Measurements from ENCODE around the gene AP4E1.
"Not testable (repeated sequence)": the region's sequence is repeated elsewhere in the genome, so short reads cannot be mapped to it uniquely, and the experiment has no call there.

Gene AP4E1

GRCh38 chr15:50908209-50909009, at the start of gene AP4E1:
Gene AP4E1, plus strand, starts transcription at chr15:50908683. Its CDS starts 96 bp downstream, at chr15:50908779.
- no peak for TF ChIP-seq JUND (IDR thresholded peaks at IDR 0.05; ENCODE audit: low read depth)
- in situ Hi-C loops (cut with HindIII; ENCODE audit: low pct_unique_long_range_greater_than_20kb, low sequenced_read_pairs): no loop called here
- peak; percentile 49 to 94 for DNase-seq (ENCODE audit: low read depth in 1 of 2, low spot score in 1 of 2)

- in situ Hi-C loops (cut with HindIII; ENCODE audit: low pct_unique_long_range_greater_than_20kb, low sequenced_read_pairs): no loop called here
- DNase-seq (ENCODE audit: low read depth in 1 of 2, low spot score in 1 of 2): no peak
- no peak for TF ChIP-seq JUND (IDR thresholded peaks at IDR 0.05; ENCODE audit: low read depth)
Measured at GRCh38 chr15:50860824-50861223, 47.7 kb upstream of the AP4E1 start.

GRCh38 chr15:50862553-50862952, 45.9 kb upstream of the AP4E1 start:
- no peak for DNase-seq (ENCODE audit: low read depth in 1 of 2, low spot score in 1 of 2)
- TF ChIP-seq JUND (IDR thresholded peaks at IDR 0.05; ENCODE audit: low read depth): no peak
- in situ Hi-C loops (cut with HindIII; ENCODE audit: low pct_unique_long_range_greater_than_20kb, low sequenced_read_pairs): no loop called here

DNA sequence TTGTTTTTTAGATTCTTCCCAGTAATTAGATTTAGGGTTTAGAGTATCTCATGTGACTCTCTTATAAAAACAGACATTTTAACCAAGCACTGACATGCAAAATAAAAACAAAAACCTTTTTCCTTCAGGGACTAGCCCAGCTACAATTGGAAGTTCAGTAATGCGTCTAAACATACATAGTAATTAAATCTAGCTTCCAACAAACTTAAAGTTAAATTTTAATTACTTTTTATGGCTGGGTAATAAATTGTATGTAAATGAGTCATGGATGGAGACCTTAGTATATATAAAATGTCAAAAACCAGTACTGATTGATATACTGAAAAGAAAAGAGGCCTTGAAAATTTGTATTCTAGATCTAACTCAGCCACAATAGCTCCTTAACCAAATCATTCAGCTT, 43.6 kb upstream of the AP4E1 start:
- no peak for DNase-seq (ENCODE audit: low read depth in 1 of 2, low spot score in 1 of 2)
- in situ Hi-C loops (cut with HindIII; ENCODE audit: low pct_unique_long_range_greater_than_20kb, low sequenced_read_pairs): no loop called here
- TF ChIP-seq JUND (IDR thresholded peaks at IDR 0.05; ENCODE audit: low read depth): no peak

DNA sequence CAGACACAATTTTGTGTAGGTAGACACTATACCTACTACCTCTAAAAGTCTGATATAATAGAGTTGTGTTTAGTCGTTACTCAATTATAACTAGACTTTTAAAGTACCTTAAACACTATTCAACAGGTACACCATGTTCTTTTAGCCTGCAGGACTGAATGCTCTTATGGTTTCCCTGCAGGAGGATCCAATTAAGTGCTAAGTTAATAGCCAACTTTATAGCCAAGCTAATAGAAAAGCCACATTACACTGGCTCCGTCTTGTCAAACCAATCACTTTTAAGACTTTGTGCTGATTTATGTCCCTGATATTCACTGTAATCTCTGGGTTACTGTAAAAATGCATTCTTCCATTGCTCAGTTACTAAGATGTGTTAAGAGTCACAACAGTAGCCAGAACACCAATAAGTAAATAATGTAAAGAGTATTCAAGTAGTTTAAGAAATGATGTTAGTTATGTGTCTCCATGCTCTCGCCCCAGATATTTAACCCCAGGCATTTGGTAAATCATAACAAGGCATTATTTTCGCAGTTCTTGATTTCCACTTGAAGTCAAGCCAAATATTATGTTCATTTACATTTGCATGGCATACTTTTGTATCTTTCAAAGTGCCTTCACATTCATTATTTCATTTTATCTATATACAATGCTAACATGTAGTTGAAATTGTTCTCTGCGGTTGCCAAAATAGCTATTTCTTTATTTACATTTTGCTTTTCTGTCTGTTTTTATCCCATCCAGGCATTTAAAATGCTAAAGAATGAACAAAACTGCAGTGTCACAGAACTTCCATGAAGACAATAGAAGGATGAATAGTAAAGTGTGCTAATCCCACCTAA, 42.7 kb upstream of the AP4E1 start:
- TF ChIP-seq JUND (IDR thresholded peaks at IDR 0.05; ENCODE audit: low read depth): no peak
- DNase-seq (ENCODE audit: low read depth in 1 of 2, low spot score in 1 of 2): no peak
- in situ Hi-C loops (cut with HindIII; ENCODE audit: low pct_unique_long_range_greater_than_20kb, low sequenced_read_pairs): no loop called here

- no peak for TF ChIP-seq JUND (IDR thresholded peaks at IDR 0.05; ENCODE audit: low read depth)
Measured at GRCh38 chr15:50871832-50872231, 36.7 kb upstream of the AP4E1 start.

DNA sequence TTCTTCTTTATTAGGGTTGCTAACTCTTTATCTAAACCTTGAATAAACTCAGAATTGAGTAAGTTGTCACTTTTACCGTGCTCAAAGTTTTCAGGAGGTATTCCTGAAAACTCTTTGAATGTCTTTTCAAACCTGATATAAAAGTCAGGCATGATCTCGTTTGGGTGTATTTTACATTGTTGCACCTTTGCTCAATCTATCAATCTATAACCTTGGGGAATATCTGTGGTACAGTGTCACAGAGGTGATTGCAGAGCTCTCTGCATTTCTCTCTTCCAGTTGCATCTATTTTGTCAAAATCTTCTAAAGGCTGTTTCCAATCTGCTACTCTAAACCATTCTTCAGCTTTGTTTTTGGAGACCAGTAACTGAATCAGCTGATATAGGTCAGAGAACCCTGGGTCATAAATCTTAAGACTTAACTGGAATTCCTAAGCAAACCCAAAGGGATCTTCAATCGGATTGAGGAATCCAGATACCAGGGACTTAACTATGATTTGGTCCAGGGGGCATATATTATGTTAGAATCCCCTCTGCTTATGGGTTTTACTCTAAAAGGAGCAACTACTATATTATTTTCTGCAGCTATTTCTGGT, 35.6 kb upstream of the AP4E1 start:
- in situ Hi-C loops (cut with HindIII; ENCODE audit: low pct_unique_long_range_greater_than_20kb, low sequenced_read_pairs): no loop called here
- DNase-seq (ENCODE audit: low read depth in 1 of 2, low spot score in 1 of 2): no peak
- no peak for TF ChIP-seq JUND (IDR thresholded peaks at IDR 0.05; ENCODE audit: low read depth)

More at GRCh38 chr15:50871832-50872231, 36.7 kb upstream of the AP4E1 start:
- no peak for DNase-seq (ENCODE audit: low read depth in 1 of 2, low spot score in 1 of 2)
- in situ Hi-C loops (cut with HindIII; ENCODE audit: low pct_unique_long_range_greater_than_20kb, low sequenced_read_pairs): no loop called here

DNA sequence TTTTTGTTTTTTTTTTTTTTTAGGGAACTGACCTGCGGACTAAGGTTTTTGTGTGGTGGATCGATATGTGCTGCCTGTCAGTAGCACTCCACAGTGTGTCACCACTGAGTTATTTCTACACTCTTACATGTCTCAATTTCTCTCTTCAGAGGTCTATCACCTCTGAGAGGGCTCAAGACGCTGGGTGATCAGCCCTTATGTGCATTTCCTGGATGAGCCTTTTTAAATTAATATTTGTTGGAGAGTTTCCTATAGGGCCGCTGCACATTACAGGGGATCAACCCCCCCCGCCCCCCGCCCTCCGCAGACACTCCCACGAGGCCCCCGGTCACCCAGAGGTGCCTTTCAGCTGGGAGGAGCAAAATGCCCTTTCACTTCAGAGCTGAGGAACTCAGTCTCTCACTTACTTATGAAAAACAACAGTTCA, 34.5 kb upstream of the AP4E1 start:
- in situ Hi-C loops (cut with HindIII; ENCODE audit: low pct_unique_long_range_greater_than_20kb, low sequenced_read_pairs): no loop called here

DNA sequence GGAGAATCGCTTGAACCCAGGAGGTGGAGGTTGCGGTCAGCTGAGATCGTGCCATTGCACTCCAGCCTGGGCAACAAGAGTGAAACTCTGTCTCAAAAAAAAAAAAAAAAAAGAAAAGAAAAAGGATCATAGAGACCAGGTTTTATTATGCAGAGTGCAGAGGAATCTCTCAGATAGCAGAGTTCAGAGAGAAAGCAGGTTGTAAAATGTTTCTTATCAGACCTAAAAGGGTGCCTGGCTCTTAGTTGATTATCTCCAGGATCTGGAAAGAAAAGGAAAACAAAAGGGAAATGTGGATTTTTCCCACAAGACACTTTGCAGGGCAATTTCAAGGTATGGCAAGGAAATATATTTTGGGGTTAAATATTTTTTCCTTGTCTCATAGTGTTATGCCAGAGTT, 33.2 kb upstream of the AP4E1 start:
- in situ Hi-C loops (cut with HindIII; ENCODE audit: low pct_unique_long_range_greater_than_20kb, low sequenced_read_pairs); DNase-seq (ENCODE audit: low read depth in 1 of 2, low spot score in 1 of 2): not testable (repeated sequence)

More for the DNA sequence above, 34.5 kb upstream of the AP4E1 start:
- DNase-seq (ENCODE audit: low read depth in 1 of 2, low spot score in 1 of 2): peak in 1 of 2 experiments; percentile 28
- no peak for TF ChIP-seq JUND (IDR thresholded peaks at IDR 0.05; ENCODE audit: low read depth)

GRCh38 chr15:50876260-50876988, 32.1 kb upstream of the AP4E1 start:
- no peak for TF ChIP-seq JUND (IDR thresholded peaks at IDR 0.05; ENCODE audit: low read depth)
- in situ Hi-C loops (cut with HindIII; ENCODE audit: low pct_unique_long_range_greater_than_20kb, low sequenced_read_pairs): no loop called here
- DNase-seq (ENCODE audit: low read depth in 1 of 2, low spot score in 1 of 2): no peak

DNA sequence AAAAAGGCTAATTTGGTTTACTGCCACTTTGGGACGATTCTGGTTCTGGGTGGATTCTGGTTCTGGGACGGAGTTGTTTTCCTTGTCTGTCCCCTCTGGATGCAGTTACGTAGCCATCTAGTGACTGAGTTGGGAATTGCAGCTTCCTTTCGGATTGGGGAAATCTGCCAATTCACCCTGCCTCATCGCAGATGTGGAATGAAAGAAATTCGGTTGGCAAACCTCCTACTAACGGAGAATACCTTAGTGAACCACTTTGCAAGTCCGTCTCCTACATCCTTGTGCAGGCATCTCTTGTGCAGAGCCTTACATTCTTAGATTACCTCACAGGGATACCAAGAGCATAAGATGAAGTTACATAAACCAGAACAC, 31.5 kb upstream of the AP4E1 start:
- peak; percentile 20 to 94 for DNase-seq (ENCODE audit: low read depth in 1 of 2, low spot score in 1 of 2)
- no peak for TF ChIP-seq JUND (IDR thresholded peaks at IDR 0.05; ENCODE audit: low read depth)
- in situ Hi-C loops (cut with HindIII; ENCODE audit: low pct_unique_long_range_greater_than_20kb, low sequenced_read_pairs): no loop called here

DNA sequence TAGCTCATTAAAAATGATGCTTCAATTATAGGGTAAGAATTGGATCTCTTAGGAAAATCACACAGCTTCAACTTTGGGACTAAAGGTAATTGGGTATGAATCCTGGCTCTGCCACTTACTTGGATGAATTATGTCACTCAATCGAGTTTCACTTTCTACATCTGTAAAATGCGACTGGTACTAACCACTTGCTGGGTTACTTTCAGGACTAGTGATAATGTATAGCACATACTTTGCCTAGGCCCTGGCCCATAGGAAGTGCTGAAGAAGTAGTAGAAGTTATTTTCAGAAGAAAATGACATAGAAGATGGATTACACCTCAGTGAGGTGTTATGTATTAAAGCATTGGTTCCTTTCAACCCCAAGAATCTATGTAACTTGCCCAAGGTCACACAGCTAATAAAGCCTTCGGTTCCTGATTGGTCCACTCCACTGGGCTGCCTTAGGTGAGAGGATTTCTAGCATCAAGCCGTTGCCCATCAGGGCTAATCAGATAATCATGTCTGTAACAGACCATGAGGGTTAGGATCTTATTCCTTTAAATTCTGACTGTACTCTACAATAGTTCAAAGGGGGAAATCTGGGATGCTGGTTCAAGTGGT, 29.4 kb upstream of the AP4E1 start:
- no peak for TF ChIP-seq JUND (IDR thresholded peaks at IDR 0.05; ENCODE audit: low read depth)
- no peak for DNase-seq (ENCODE audit: low read depth in 1 of 2, low spot score in 1 of 2)
- in situ Hi-C loops (cut with HindIII; ENCODE audit: low pct_unique_long_range_greater_than_20kb, low sequenced_read_pairs): no loop called here

All from T47D (cell line).